GM12891 (cell line): ENCODE results near the gene TBC1D8.

Experiments
- POLR2A ChIP-seq: IDR thresholded peaks from 2 replicates; pipeline ENCODE4 v1.6.1; 2011; ENCODE audit warnings: low read depth, low read length, control low read depth
- POLR2AphosphoS5 ChIP-seq: IDR thresholded peaks from 2 replicates; pipeline ENCODE4 v1.6.1; 2011; ENCODE audit warnings: low read depth, low read length, control low read depth
- POU2F2 ChIP-seq: IDR thresholded peaks from 2 replicates; pipeline ENCODE4 v1.6.1; 2011; ENCODE audit warnings: low read depth, mild to moderate bottlenecking, control low read depth, low read length, moderate library complexity
- SPI1 ChIP-seq: IDR thresholded peaks from 2 replicates; pipeline ENCODE4 v1.6.1; 2011; ENCODE audit warnings: low read depth, low read length, control low read depth
- TAF1 ChIP-seq: IDR thresholded peaks from 2 replicates; pipeline ENCODE4 v1.6.1; 2011; ENCODE audit warnings: low read depth, low read length, control low read depth

- TF ChIP-seq POU2F2 (no peak), POLR2A (no peak), TAF1 (no peak), POLR2AphosphoS5 (no peak), SPI1 (no peak)
Observed at GRCh38 chr2:101052147-101052546, 99.0 kb downstream of the TBC1D8 start.
